ENCODE results near the gene LCMT1.
"Not testable (repeated sequence)": the region's sequence is repeated elsewhere in the genome, so short reads cannot be mapped to it uniquely, and the experiment has no call there.

- TF ChIP-seq CTCF (conservative IDR thresholded peaks at IDR 0.05; ENCODE audit: low read depth, low read length); EZH2 (IDR thresholded peaks at IDR 0.05; ENCODE audit: low read length, unreplicated experiment); EZH2phosphoT487 (IDR thresholded peaks at IDR 0.05; ENCODE audit: borderline replicate concordance, low read length): not testable (repeated sequence)
Observed at GRCh38 chr16:25126086-25126666, 14.6 kb downstream of the LCMT1 start.
